ENCODE data around the gene HOXB9. TPM values are rescaled to one million over a fixed set of nuclear protein-coding genes. Genes with fewer than 3 reads are reported as not detected.
A peak's percentile ranks its signal among the peaks of the same experiment; 100 is the strongest.

HOXB9 gene
- total and polyA plus RNA-seq, 2 of the 13 experiments (the other 11 are each of a cell fraction or from before 2014, with no cell fraction given), result not detected

DNA sequence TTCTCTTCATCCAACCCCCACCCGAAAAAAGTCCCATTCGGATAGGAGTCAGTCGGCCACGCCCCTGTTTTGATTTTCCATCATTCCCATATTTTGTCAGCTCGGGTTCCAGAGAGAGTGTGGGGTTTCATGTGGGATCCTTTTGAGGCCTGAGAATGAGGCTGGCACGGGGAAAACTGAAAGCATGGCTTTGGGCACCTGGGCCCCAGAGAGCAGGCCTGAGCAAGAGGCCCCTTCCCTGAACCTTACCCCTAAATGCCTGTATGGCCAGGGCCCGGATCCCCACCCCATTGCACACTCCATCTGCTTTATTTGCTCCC, 43.4 kb downstream of the HOXB9 start (continued):
- no peak for TF ChIP-seq ZNF33B (CRISPR knock-in tag; IDR thresholded peaks at IDR 0.05)

DNA sequence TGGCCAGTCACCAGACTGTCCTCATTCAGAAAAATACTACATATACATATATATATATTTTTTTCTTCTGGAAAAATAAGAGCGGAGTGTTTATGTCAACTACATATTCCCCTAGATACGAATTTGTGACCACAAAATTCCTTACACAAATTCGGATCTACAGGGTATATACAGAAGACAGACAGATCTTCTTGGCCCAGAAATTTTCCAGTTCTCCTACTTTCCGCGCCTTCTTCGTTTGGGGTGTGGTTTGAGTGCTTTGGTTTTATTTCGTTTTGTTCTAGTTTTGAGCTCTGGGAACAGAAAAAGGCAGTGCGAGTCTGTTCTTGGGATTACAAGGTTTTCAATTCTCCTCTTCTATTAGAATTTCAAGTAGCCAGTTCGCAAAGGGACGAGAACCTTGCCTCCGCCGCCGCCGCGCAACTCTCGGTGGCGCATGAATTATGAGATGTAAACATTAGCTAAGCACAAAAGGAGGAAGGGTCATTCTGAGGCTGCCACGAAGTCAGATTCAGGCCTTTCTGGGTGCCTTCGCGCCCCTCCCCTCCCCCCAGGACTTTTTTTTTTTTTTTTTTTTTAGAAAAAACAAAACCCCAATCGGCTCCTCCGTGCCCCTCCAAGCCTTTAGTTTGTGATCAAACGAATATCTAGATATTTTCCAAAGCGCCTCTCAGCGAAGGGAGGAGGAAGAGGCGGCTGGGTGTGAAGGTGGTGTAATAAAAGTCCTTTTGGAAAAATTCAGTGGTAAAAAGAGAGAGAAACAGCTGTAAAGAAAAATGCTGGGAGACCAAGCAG, 46.2 kb downstream of the HOXB9 start:
- no TSS peak for BruUV-seq (replicated peaks)
- in situ Hi-C loops (cut with HindIII; ENCODE audit: extremely low pct_ligation_motif_present, low pct_unique_long_range_greater_than_20kb) (no loop called here), intact Hi-C loops (cut with micrococcal nuclease; ENCODE audit: unreplicated experiment) (no loop called here)
- Histone ChIP-seq H2AFZ (ENCODE audit: low read length) (no peak overlapping the region), H3K4me3 (replicated peaks in 1 of 3; ENCODE audit: insufficient read depth in 1 of 3, low read depth in 2 of 3, low read length in 3 of 3) (no peak overlapping the region), H3K79me2 (ENCODE audit: insufficient read depth, low read length) (no peaks in the 10 kb centered on the region), H3K27ac (ENCODE audit: extremely low read length, insufficient read depth, low read length) (no peak overlapping the region), H3K4me1 (ENCODE audit: insufficient read depth, low read length) (no peaks in the 10 kb centered on the region), H3K27me3 (ENCODE audit: control insufficient read depth in 1 of 2, insufficient read depth in 2 of 2, low read length in 2 of 2) (peaks cover 31 to 86% of the 10 kb centered on the region in 2 experiments), H3K9me3 (ENCODE audit: low read length) (no peaks in the 10 kb centered on the region), H3K36me3 (replicated peaks in 1 of 2; ENCODE audit: control insufficient read depth in 1 of 2, insufficient read depth in 2 of 2, low read length in 2 of 2) (no peaks in the 10 kb centered on the region), H3K4me2 (ENCODE audit: low read depth, low read length) (no peak overlapping the region), H3K9ac (ENCODE audit: insufficient read depth, low read depth, low read length) (no peak overlapping the region), H4K20me1 (ENCODE audit: insufficient read depth, low read length) (peaks cover 4% of the 10 kb centered on the region; the same call in 1 of the 2 replicates)
- TF ChIP-seq ZNF24 (IDR thresholded peaks at IDR 0.05) (no peak), CBX2 (IDR thresholded peaks at IDR 0.05; ENCODE audit: low read depth, low read length) (peak; percentile 97), CBX2 (CRISPR knock-in tag; IDR thresholded peaks at IDR 0.05; ENCODE audit: low read depth) (no peak), RNF2 (conservative IDR thresholded peaks at IDR 0.05; ENCODE audit: low read depth) (peak; percentile 52; the same call in 1 of the 2 replicates), ZFP36 (IDR thresholded peaks at IDR 0.05; ENCODE audit: borderline replicate concordance, low read depth, low read length, partially characterized antibody) (peak; percentile 81)
- TF ChIP-seq, protein P1, sequence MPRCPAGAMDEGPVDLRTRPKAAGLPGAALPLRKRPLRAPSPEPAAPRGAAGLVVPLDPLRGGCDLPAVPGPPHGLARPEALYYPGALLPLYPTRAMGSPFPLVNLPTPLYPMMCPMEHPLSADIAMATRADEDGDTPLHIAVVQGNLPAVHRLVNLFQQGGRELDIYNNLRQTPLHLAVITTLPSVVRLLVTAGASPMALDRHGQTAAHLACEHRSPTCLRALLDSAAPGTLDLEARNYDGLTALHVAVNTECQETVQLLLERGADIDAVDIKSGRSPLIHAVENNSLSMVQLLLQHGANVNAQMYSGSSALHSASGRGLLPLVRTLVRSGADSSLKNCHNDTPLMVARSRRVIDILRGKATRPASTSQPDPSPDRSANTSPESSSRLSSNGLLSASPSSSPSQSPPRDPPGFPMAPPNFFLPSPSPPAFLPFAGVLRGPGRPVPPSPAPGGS (CRISPR knock-in tag; IDR thresholded peaks at IDR 0.05), result no peak
- ChIA-PET POLR2A (no interaction called here), CTCF (ENCODE audit: low intra/inter-chr PET ratio, low total read pairs) (no interaction called here)
- 28% methylated on average over 26 of the region's 26 CpGs for WGBS (ENCODE audit: low lambda C conversion rate)
- no peak for ATAC-seq
- no peak for FAIRE-seq
- no peak for DNase-seq (ENCODE audit: low spot score)

All from HepG2 (cell line).